ENCODE results near the gene TOGARAM2. TPM values are rescaled to one million over a fixed set of nuclear protein-coding genes. Genes with fewer than 3 reads are reported as not detected.

The TOGARAM2 gene
- total RNA-seq, 1 donor from 2014 or later: not detected

DNA sequence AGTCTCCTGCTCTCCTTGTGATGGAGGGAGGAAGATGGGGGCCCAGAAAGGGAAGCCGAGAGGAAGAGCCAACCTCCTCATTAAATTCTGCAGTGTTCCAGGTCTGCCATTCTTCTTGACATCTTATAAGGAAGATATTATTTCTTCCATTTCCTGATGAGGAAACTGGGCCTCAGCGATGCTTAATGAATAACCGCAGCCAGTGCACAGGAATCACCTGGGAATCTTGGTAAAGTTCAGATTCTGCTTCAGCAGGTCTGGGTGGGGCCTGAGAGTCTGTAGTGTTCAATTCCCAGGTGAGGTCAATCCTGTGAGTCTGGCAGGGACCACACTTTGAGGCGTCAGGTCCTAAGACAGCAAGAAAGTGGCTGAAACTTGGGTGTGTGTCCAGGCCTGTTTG lies 75.9 kb downstream of the TOGARAM2 start:
- H3K27me3 ChIP-seq (ENCODE audit: control insufficient read depth, insufficient read depth, low read length): no peaks in the 10 kb centered on the region
- no peak for TF ChIP-seq CTCF (IDR thresholded peaks at IDR 0.05; ENCODE audit: insufficient read depth, low read length, poor library complexity, severe bottlenecking)
- H3K4me3 ChIP-seq (ENCODE audit: low read depth, low read length): no peak overlapping the region
- H3K36me3 ChIP-seq (ENCODE audit: control insufficient read depth, insufficient read depth, low read length): no peaks in the 10 kb centered on the region
- no peak for DNase-seq (ENCODE audit: low read depth)

DNA sequence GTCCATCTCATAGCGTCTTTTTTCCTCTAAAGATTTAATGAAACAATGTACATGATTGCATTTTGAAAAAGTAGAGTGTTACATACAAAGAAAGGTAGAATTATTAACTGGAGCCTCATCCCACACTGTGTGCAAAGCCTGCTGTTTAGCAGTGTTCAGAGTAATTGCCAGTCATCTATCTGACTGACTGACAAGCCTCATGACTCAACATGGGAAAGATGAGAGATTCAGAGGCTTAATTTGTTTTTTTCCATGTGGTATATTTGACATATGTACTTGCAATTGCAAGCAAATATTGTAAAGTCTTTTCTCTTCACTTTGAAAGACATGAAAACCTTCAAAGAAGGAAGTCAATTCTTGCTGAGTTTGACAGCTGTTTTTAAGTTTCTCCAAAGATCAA lies 78.5 kb downstream of the TOGARAM2 start:
- H3K27me3 ChIP-seq (ENCODE audit: control insufficient read depth, insufficient read depth, low read length): no peaks in the 10 kb centered on the region
- no peak for DNase-seq (ENCODE audit: low read depth)
- no peak for TF ChIP-seq CTCF (IDR thresholded peaks at IDR 0.05; ENCODE audit: insufficient read depth, low read length, poor library complexity, severe bottlenecking)

GRCh38 chr2:29060441-29060840 lies 79.3 kb downstream of the TOGARAM2 start:
- no peak for TF ChIP-seq CTCF (IDR thresholded peaks at IDR 0.05; ENCODE audit: insufficient read depth, low read length, poor library complexity, severe bottlenecking)
- Histone ChIP-seq H3K36me3 (ENCODE audit: control insufficient read depth, insufficient read depth, low read length) (no peaks in the 10 kb centered on the region), H3K4me3 (ENCODE audit: low read depth, low read length) (no peak overlapping the region), H3K27me3 (ENCODE audit: control insufficient read depth, insufficient read depth, low read length) (no peaks in the 10 kb centered on the region)
- DNase-seq (ENCODE audit: low read depth): no peak

More for the DNA sequence above, 78.5 kb downstream of the TOGARAM2 start:
- Histone ChIP-seq H3K4me3 (ENCODE audit: low read depth, low read length) (no peak overlapping the region), H3K36me3 (ENCODE audit: control insufficient read depth, insufficient read depth, low read length) (no peaks in the 10 kb centered on the region)

DNA sequence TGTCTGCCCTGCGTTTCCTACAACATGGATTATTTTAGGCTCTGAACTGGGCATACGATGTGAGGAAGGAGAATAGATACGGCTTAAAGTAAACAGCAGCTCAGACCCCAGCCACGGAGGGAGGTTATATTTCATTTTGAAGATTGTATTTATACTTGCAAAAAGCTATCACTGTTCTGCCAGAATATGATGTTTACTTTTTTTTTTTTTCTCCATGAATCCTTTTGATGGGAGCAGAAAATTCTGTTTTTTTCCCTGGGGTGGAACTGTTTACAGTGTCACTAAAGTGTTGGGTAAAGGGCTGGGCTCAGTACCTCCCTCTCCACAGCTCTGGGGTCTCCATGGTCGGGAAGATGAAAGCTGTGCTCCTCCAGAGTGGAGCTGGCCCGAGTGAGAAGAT lies 80.1 kb downstream of the TOGARAM2 start:
- H3K27me3 ChIP-seq (ENCODE audit: control insufficient read depth, insufficient read depth, low read length): no peaks in the 10 kb centered on the region
- no peak for TF ChIP-seq CTCF (IDR thresholded peaks at IDR 0.05; ENCODE audit: insufficient read depth, low read length, poor library complexity, severe bottlenecking)
- H3K36me3 ChIP-seq (ENCODE audit: control insufficient read depth, insufficient read depth, low read length): no peaks in the 10 kb centered on the region
- no peak overlapping the region for H3K4me3 ChIP-seq (ENCODE audit: low read depth, low read length)
- no peak for DNase-seq (ENCODE audit: low read depth)

GRCh38 chr2:29061616-29062015 lies 80.5 kb downstream of the TOGARAM2 start:
- no peak for TF ChIP-seq CTCF (IDR thresholded peaks at IDR 0.05; ENCODE audit: insufficient read depth, low read length, poor library complexity, severe bottlenecking)
- DNase-seq (ENCODE audit: low read depth): no peak
- H3K4me3 ChIP-seq (ENCODE audit: low read depth, low read length): no peak overlapping the region
- no peaks in the 10 kb centered on the region for H3K27me3 ChIP-seq (ENCODE audit: control insufficient read depth, insufficient read depth, low read length)
- H3K36me3 ChIP-seq (ENCODE audit: control insufficient read depth, insufficient read depth, low read length): no peaks in the 10 kb centered on the region

GRCh38 chr2:29062371-29062770 lies 81.3 kb downstream of the TOGARAM2 start:
- Histone ChIP-seq H3K36me3 (ENCODE audit: control insufficient read depth, insufficient read depth, low read length) (no peaks in the 10 kb centered on the region), H3K27me3 (ENCODE audit: control insufficient read depth, insufficient read depth, low read length) (no peaks in the 10 kb centered on the region), H3K4me3 (ENCODE audit: low read depth, low read length) (no peak overlapping the region)
- DNase-seq (ENCODE audit: low read depth): no peak
- TF ChIP-seq CTCF (IDR thresholded peaks at IDR 0.05; ENCODE audit: insufficient read depth, low read length, poor library complexity, severe bottlenecking): no peak

Measured in kidney epithelial cell (primary cell).